Measurements from ENCODE around the gene GJA5.

- TF ChIP-seq CTCF (conservative IDR thresholded peaks at IDR 0.05) (no peak), EZH2 (IDR thresholded peaks at IDR 0.05; ENCODE audit: low read depth) (no peak)
Measured at GRCh38 chr1:147726168-147726567, 34.2 kb downstream of the GJA5 start.

All from PC-9 (cell line).